ENCODE measurements around the gene HORMAD1. TPM values are rescaled to one million over a fixed set of nuclear protein-coding genes. Genes with fewer than 3 reads are reported as not detected.
"Not testable (repeated sequence)": the region's sequence is repeated elsewhere in the genome, so short reads cannot be mapped to it uniquely, and the experiment has no call there.

HORMAD1 gene
- total RNA-seq, 1 donor from 2014 or later: not detected

DNA sequence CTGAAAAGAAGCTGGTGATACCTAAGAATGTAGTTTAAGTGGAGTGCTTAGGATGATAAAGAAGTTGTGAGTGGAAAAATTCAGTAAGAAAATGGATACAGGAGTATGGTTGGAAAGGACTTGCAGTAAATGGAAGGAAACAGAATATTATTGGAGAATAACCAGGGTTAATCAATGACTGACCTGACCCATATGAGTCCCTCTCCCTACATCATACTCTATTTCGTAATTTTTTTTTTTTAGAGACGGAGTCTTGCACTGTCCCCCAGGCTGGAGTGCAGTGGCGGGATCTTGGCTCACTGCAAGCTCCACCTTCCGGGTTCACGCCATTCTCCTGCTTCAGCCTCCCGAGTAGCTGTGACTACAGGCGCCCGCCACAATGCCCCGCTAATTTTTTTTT, 57.9 kb downstream of the HORMAD1 start:
- no peak overlapping the region for H3K27ac Mint-ChIP-seq (ENCODE audit: unreplicated experiment)
- no peaks in the 10 kb centered on the region for H3K27me3 Mint-ChIP-seq (ENCODE audit: low read depth, unreplicated experiment)
- Histone ChIP-seq H3K4me1 (ENCODE audit: insufficient read depth, low read length) (no peaks in the 10 kb centered on the region), H3K27ac (ENCODE audit: low read depth, low read length) (no peak overlapping the region), H3K4me2 (ENCODE audit: low read length) (no peak overlapping the region), H3K4me3 (ENCODE audit: insufficient read depth, low read depth, low read length) (no peak overlapping the region), H3K9ac (ENCODE audit: low read length) (no peak overlapping the region), H4K20me1 (ENCODE audit: insufficient read depth, low read length) (no peaks in the 10 kb centered on the region), H3K27me3 (ENCODE audit: insufficient read depth, low read length) (no peaks in the 10 kb centered on the region), H3K36me3 (ENCODE audit: insufficient read depth, low read length) (peaks cover 10% of the 10 kb centered on the region), H3K79me2 (ENCODE audit: insufficient read depth, low read length) (no peaks in the 10 kb centered on the region), H2AFZ (ENCODE audit: low read depth, low read length) (no peak overlapping the region), H3K9me3 (ENCODE audit: insufficient read depth, low read depth, low read length) (no peaks in the 10 kb centered on the region)
- TF ChIP-seq, protein P1, sequence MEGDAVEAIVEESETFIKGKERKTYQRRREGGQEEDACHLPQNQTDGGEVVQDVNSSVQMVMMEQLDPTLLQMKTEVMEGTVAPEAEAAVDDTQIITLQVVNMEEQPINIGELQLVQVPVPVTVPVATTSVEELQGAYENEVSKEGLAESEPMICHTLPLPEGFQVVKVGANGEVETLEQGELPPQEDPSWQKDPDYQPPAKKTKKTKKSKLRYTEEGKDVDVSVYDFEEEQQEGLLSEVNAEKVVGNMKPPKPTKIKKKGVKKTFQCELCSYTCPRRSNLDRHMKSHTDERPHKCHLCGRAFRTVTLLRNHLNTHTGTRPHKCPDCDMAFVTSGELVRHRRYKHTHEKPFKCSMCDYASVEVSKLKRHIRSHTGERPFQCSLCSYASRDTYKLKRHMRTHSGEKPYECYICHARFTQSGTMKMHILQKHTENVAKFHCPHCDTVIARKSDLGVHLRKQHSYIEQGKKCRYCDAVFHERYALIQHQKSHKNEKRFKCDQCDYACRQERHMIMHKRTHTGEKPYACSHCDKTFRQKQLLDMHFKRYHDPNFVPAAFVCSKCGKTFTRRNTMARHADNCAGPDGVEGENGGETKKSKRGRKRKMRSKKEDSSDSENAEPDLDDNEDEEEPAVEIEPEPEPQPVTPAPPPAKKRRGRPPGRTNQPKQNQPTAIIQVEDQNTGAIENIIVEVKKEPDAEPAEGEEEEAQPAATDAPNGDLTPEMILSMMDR (IDR thresholded peaks at IDR 0.05; ENCODE audit: insufficient read depth, low read depth, low read length): no peak
- TF ChIP-seq EZH2 (IDR thresholded peaks at IDR 0.05; ENCODE audit: insufficient read depth, low read length): no peak
- no peaks in the 10 kb centered on the region for H3K9me3 Mint-ChIP-seq (ENCODE audit: unreplicated experiment)
- FAIRE-seq (no peak), DNase-seq (ENCODE audit: low read depth) (no peak)
- H3K36me3 Mint-ChIP-seq (ENCODE audit: low read depth, unreplicated experiment): peaks cover 11% of the 10 kb centered on the region
- H3K4me3 Mint-ChIP-seq (ENCODE audit: unreplicated experiment): no peak overlapping the region
- no peaks in the 10 kb centered on the region for H3K4me1 Mint-ChIP-seq (ENCODE audit: low read depth, unreplicated experiment)

DNA sequence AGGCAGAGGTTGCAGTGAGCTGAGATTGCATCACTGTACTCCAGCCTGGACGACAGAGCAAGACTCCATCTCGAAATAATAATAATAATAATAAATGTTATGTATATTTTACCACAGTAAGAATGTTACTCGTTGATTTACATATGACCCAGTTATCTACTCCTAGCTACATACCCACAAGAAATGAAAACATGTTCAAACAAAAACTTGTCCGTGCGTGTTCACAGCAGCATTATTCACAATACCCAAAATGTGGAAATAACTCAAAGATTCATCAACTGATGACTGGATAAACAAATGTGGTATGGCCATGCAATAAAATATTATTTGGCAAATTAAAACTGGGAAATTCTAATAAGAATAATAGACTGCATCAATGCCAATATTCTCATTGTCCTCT, 59.5 kb downstream of the HORMAD1 start:
- H3K36me3 Mint-ChIP-seq (ENCODE audit: low read depth, unreplicated experiment): peaks cover 11% of the 10 kb centered on the region

DNA sequence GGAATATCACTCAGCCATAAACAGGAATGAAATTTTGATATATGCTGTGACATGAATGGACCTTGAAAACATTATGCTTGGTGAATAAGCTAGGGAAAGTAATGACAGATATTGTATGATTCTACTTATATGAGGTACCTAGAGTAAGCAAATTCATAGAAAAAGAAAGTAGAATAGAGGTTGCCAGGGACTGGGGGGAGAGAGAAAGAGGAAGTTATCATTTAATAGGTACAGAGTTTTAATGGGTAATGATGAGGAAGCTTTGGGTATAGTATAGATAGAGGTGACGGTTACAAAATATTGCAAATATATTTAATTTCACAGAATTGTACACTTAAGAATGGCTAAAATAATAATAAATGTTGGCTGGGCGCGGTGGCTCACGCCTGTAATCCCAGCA, 60.1 kb downstream of the HORMAD1 start:
- no peak for DNase-seq (ENCODE audit: low read depth)
- no peaks in the 10 kb centered on the region for H3K4me1 Mint-ChIP-seq (ENCODE audit: low read depth, unreplicated experiment)
- H3K36me3 Mint-ChIP-seq (ENCODE audit: low read depth, unreplicated experiment): peaks cover 11% of the 10 kb centered on the region
- H2AFZ ChIP-seq (ENCODE audit: low read depth, low read length): no peak overlapping the region
- H3K36me3 ChIP-seq (ENCODE audit: insufficient read depth, low read length): peaks cover 10% of the 10 kb centered on the region
- no peaks in the 10 kb centered on the region for H3K79me2 ChIP-seq (ENCODE audit: insufficient read depth, low read length)
- H4K20me1 ChIP-seq (ENCODE audit: insufficient read depth, low read length): no peaks in the 10 kb centered on the region
- TF ChIP-seq, protein P1 (IDR thresholded peaks at IDR 0.05; ENCODE audit: insufficient read depth, low read depth, low read length): no peak
- no peak for TF ChIP-seq EZH2 (IDR thresholded peaks at IDR 0.05; ENCODE audit: insufficient read depth, low read length)
- FAIRE-seq: no peak
- H3K9ac ChIP-seq (ENCODE audit: low read length): no peak overlapping the region
- no peak overlapping the region for H3K27ac ChIP-seq (ENCODE audit: low read depth, low read length)
- no peaks in the 10 kb centered on the region for H3K9me3 Mint-ChIP-seq (ENCODE audit: unreplicated experiment)
- no peaks in the 10 kb centered on the region for H3K9me3 ChIP-seq (ENCODE audit: insufficient read depth, low read depth, low read length)
- no peaks in the 10 kb centered on the region for H3K27me3 ChIP-seq (ENCODE audit: insufficient read depth, low read length)
- no peak overlapping the region for H3K4me3 ChIP-seq (ENCODE audit: insufficient read depth, low read depth, low read length)
- no peak overlapping the region for H3K4me2 ChIP-seq (ENCODE audit: low read length)
- no peak overlapping the region for H3K4me3 Mint-ChIP-seq (ENCODE audit: unreplicated experiment)
- no peaks in the 10 kb centered on the region for H3K4me1 ChIP-seq (ENCODE audit: insufficient read depth, low read length)
- H3K27ac Mint-ChIP-seq (ENCODE audit: unreplicated experiment): no peak overlapping the region
- no peaks in the 10 kb centered on the region for H3K27me3 Mint-ChIP-seq (ENCODE audit: low read depth, unreplicated experiment)

More for the DNA sequence above, 59.5 kb downstream of the HORMAD1 start:
- H4K20me1 ChIP-seq (ENCODE audit: insufficient read depth, low read length): no peaks in the 10 kb centered on the region
- H3K27ac ChIP-seq (ENCODE audit: low read depth, low read length): no peak overlapping the region
- no peaks in the 10 kb centered on the region for H3K9me3 ChIP-seq (ENCODE audit: insufficient read depth, low read depth, low read length)
- H3K4me2 ChIP-seq (ENCODE audit: low read length): no peak overlapping the region
- H3K27me3 Mint-ChIP-seq (ENCODE audit: low read depth, unreplicated experiment): no peaks in the 10 kb centered on the region
- no peak overlapping the region for H3K9ac ChIP-seq (ENCODE audit: low read length)
- DNase-seq (ENCODE audit: low read depth) (no peak), FAIRE-seq (no peak)
- H3K27ac Mint-ChIP-seq (ENCODE audit: unreplicated experiment): no peak overlapping the region
- H3K27me3 ChIP-seq (ENCODE audit: insufficient read depth, low read length): no peaks in the 10 kb centered on the region
- H2AFZ ChIP-seq (ENCODE audit: low read depth, low read length): no peak overlapping the region
- no peaks in the 10 kb centered on the region for H3K4me1 ChIP-seq (ENCODE audit: insufficient read depth, low read length)
- H3K4me3 ChIP-seq (ENCODE audit: insufficient read depth, low read depth, low read length): no peak overlapping the region
- no peak for TF ChIP-seq EZH2 (IDR thresholded peaks at IDR 0.05; ENCODE audit: insufficient read depth, low read length)
- TF ChIP-seq, protein P1 (IDR thresholded peaks at IDR 0.05; ENCODE audit: insufficient read depth, low read depth, low read length): no peak
- no peaks in the 10 kb centered on the region for H3K4me1 Mint-ChIP-seq (ENCODE audit: low read depth, unreplicated experiment)
- no peaks in the 10 kb centered on the region for H3K79me2 ChIP-seq (ENCODE audit: insufficient read depth, low read length)
- H3K36me3 ChIP-seq (ENCODE audit: insufficient read depth, low read length): peaks cover 10% of the 10 kb centered on the region
- H3K4me3 Mint-ChIP-seq (ENCODE audit: unreplicated experiment): no peak overlapping the region
- H3K9me3 Mint-ChIP-seq (ENCODE audit: unreplicated experiment): no peaks in the 10 kb centered on the region

DNA sequence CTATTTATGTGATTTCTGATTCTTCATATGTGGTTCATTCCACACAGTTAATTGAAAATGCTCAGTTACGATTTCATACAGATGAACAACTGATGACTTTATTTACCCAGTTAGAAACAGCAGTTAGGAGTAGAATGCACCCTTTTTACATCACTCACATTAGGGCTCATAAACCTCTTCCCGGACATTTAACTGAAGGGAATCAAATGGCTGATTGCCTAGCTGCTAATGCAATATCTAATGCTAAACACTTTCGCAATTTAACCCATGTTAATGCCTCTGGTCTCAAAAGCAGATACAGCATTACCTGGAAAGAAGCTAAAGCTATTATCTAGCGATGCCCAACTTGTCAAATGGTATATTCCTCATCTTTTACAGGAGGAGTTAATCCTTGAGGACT, 63.6 kb downstream of the HORMAD1 start:
- FAIRE-seq; H2AFZ ChIP-seq (ENCODE audit: low read depth, low read length); H3K36me3 ChIP-seq (ENCODE audit: insufficient read depth, low read length); H3K27ac Mint-ChIP-seq (ENCODE audit: unreplicated experiment); H3K4me3 Mint-ChIP-seq (ENCODE audit: unreplicated experiment); H3K4me2 ChIP-seq (ENCODE audit: low read length); H3K27ac ChIP-seq (ENCODE audit: low read depth, low read length); H3K27me3 Mint-ChIP-seq (ENCODE audit: low read depth, unreplicated experiment); H3K36me3 Mint-ChIP-seq (ENCODE audit: low read depth, unreplicated experiment); H3K4me1 ChIP-seq (ENCODE audit: insufficient read depth, low read length); H3K79me2 ChIP-seq (ENCODE audit: insufficient read depth, low read length); H3K9me3 ChIP-seq (ENCODE audit: insufficient read depth, low read depth, low read length); H3K4me1 Mint-ChIP-seq (ENCODE audit: low read depth, unreplicated experiment); H3K4me3 ChIP-seq (ENCODE audit: insufficient read depth, low read depth, low read length); H3K9me3 Mint-ChIP-seq (ENCODE audit: unreplicated experiment); H3K9ac ChIP-seq (ENCODE audit: low read length); DNase-seq (ENCODE audit: low read depth); H4K20me1 ChIP-seq (ENCODE audit: insufficient read depth, low read length); H3K27me3 ChIP-seq (ENCODE audit: insufficient read depth, low read length): not testable (repeated sequence)
